Nephron (organoid): ENCODE results near the gene GALNT9.
"Not testable (repeated sequence)": the region's sequence is repeated elsewhere in the genome, so short reads cannot be mapped to it uniquely, and the experiment has no call there.

Experiments
- H3K27ac Mint-ChIP-seq, 3 experiments: 2 replicates each; pipeline ENCODE4 v1.8.0; 2020; ENCODE audit warnings: mixed read lengths in 3 of 3, mild to moderate bottlenecking in 2 of 3, moderate library complexity in 1 of 3
- H3K27me3 Mint-ChIP-seq: 2 replicates; pipeline ENCODE4 v1.8.0; 2021; ENCODE audit warnings: low read depth, mild to moderate bottlenecking, moderate library complexity, mixed read lengths
- H3K36me3 Mint-ChIP-seq: 2 replicates; pipeline ENCODE4 v1.8.0; 2020; ENCODE audit warnings: low read depth, mixed read lengths
- H3K4me1 Mint-ChIP-seq: 2 replicates; pipeline ENCODE4 v1.8.0; 2020; ENCODE audit warnings: mixed read lengths
- H3K4me3 Mint-ChIP-seq, 3 experiments: 2 replicates each; pipeline ENCODE4 v1.8.0; 2020; ENCODE audit warnings: mild to moderate bottlenecking in 3 of 3, mixed read lengths in 3 of 3, moderate library complexity in 2 of 3
- H3K9me3 Mint-ChIP-seq: 2 replicates; pipeline ENCODE4 v1.8.0; 2020; ENCODE audit warnings: mixed read lengths
- CTCF ChIP-seq, 3 experiments: fragments of 200-600 bp; sonication (generic); IDR thresholded peaks; one replicate each; pipeline ENCODE4 v1.5.0; 2021; ENCODE audit warnings: antibody characterized with exemption in 3 of 3; ENCODE audit not compliant: unreplicated experiment in 3 of 3

Gene GALNT9

GRCh38 chr12:132246997-132247717, 82.2 kb downstream of the GALNT9 start:
- H3K9me3 Mint-ChIP-seq: no peaks in the 10 kb centered on the region
- H3K4me1 Mint-ChIP-seq: peaks cover 19% of the 10 kb centered on the region
- no peak overlapping the region for H3K27ac Mint-ChIP-seq
- no peaks in the 10 kb centered on the region for H3K36me3 Mint-ChIP-seq
- no peak for TF ChIP-seq CTCF (IDR thresholded peaks at IDR 0.05; ENCODE audit: unreplicated experiment in 3 of 3)
- H3K27me3 Mint-ChIP-seq: peaks cover 37% of the 10 kb centered on the region
- no peak overlapping the region for H3K4me3 Mint-ChIP-seq

GRCh38 chr12:132245521-132246101, 83.8 kb downstream of the GALNT9 start:
- Mint-ChIP-seq H3K27me3 (peaks cover 32% of the 10 kb centered on the region), H3K4me1 (peaks cover 18% of the 10 kb centered on the region), H3K4me3 (no peak overlapping the region), H3K36me3 (no peaks in the 10 kb centered on the region), H3K27ac (no peak overlapping the region), H3K9me3 (no peaks in the 10 kb centered on the region)
- no peak for TF ChIP-seq CTCF (IDR thresholded peaks at IDR 0.05; ENCODE audit: unreplicated experiment in 3 of 3)

DNA sequence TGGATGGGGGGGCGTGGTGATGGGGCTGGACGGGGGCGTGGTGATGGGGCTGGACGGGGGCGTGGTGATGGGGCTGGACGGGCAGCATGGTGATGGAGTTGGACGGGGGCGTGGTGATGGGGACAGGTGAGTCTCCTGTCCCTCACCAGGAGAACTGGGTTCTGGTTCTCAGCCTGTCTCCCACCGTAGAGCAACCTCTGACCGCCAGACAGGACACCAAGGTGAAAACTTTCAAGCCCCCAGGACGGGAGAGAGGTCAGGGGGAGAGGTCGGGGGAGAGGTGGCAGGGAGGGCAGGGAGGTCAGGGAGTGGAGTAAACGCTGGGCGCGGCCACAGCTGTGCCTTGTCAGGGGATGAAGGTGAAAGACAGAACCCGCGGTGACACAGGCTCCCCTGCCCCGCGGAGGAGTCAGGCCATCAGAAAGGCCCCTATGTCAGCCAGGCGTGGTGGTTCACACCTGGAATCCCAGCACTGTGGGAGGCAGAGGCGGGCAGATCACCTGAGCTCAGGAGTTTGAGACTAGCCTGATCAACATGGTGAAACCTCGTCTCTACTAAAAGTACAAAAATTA, 84.6 kb downstream of the GALNT9 start:
- no peak for TF ChIP-seq CTCF (IDR thresholded peaks at IDR 0.05; ENCODE audit: unreplicated experiment in 3 of 3)
- H3K27ac Mint-ChIP-seq: no peak overlapping the region
- H3K36me3 Mint-ChIP-seq: no peaks in the 10 kb centered on the region
- no peaks in the 10 kb centered on the region for H3K9me3 Mint-ChIP-seq
- peaks cover 19% of the 10 kb centered on the region for H3K4me1 Mint-ChIP-seq
- peaks cover 27% of the 10 kb centered on the region for H3K27me3 Mint-ChIP-seq
- H3K4me3 Mint-ChIP-seq: no peak overlapping the region

- no peak overlapping the region for H3K27ac Mint-ChIP-seq
- H3K36me3 Mint-ChIP-seq: no peaks in the 10 kb centered on the region
- H3K27me3 Mint-ChIP-seq: peaks cover 28% of the 10 kb centered on the region
- no peak overlapping the region for H3K4me3 Mint-ChIP-seq
- H3K9me3 Mint-ChIP-seq: no peaks in the 10 kb centered on the region
- H3K4me1 Mint-ChIP-seq: peaks cover 22% of the 10 kb centered on the region
- peak in 1 of 3 experiments; percentile 27 for TF ChIP-seq CTCF (IDR thresholded peaks at IDR 0.05; ENCODE audit: unreplicated experiment in 3 of 3)
Measured at GRCh38 chr12:132243596-132244310, 85.6 kb downstream of the GALNT9 start.

- not testable (repeated sequence) for H3K36me3 Mint-ChIP-seq, H3K27ac Mint-ChIP-seq, H3K9me3 Mint-ChIP-seq, H3K4me3 Mint-ChIP-seq
- Mint-ChIP-seq H3K4me1 (peaks cover 19% of the 10 kb centered on the region), H3K27me3 (peaks cover 24% of the 10 kb centered on the region)
Measured at GRCh38 chr12:132243171-132243570, 86.2 kb downstream of the GALNT9 start.

DNA sequence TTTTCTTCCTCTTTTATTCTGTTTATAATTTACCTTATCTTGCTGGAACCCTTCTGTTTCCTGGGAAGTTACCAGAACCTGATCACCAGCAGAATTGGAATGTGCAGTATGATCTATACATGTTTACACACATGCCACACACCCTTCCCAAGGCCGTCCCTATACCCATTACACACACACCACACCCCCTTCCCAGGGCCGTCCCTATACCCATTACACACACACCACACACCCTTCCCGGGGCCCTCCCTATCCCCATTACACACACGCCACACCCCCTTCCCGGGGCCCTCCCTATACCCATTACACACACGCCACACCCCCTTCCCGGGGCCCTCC, 88.8 kb downstream of the GALNT9 start:
- H3K36me3 Mint-ChIP-seq, H3K4me3 Mint-ChIP-seq, H3K9me3 Mint-ChIP-seq, H3K27ac Mint-ChIP-seq: not testable (repeated sequence)
- H3K4me1 Mint-ChIP-seq: peaks cover 30% of the 10 kb centered on the region
- H3K27me3 Mint-ChIP-seq: peaks cover 27% of the 10 kb centered on the region
